ENCODE results near the gene GTF2A2.

Gene GTF2A2

GRCh38 chr15:59591356-59591755, 66.0 kb downstream of the GTF2A2 start:
- Histone ChIP-seq H3K27me3 (ENCODE audit: low read length) (no peaks in the 10 kb centered on the region), H3K9me3 (ENCODE audit: insufficient read depth, low read length) (no peaks in the 10 kb centered on the region), H3K9me2 (replicated peaks; ENCODE audit: insufficient read depth, low read length) (no peaks in the 10 kb centered on the region), H3K4me3 (ENCODE audit: insufficient read depth, low read length, poor library complexity, severe bottlenecking) (no peak overlapping the region), H3K79me2 (ENCODE audit: insufficient read depth, low read length) (no peaks in the 10 kb centered on the region), H4K20me1 (ENCODE audit: low read depth, low read length) (no peaks in the 10 kb centered on the region), H3K4me2 (ENCODE audit: low read depth, low read length, poor library complexity, severe bottlenecking) (no peak overlapping the region), H3K27ac (ENCODE audit: low read depth, low read length) (no peak overlapping the region), H2AFZ (ENCODE audit: low read depth, low read length, severe bottlenecking) (no peak overlapping the region), H3F3A (ENCODE audit: insufficient read depth) (no peaks in the 10 kb centered on the region), H3K36me3 (ENCODE audit: low read length) (no peaks in the 10 kb centered on the region), H3K9ac (ENCODE audit: low read length) (no peak overlapping the region)
- TF ChIP-seq, protein P1, sequence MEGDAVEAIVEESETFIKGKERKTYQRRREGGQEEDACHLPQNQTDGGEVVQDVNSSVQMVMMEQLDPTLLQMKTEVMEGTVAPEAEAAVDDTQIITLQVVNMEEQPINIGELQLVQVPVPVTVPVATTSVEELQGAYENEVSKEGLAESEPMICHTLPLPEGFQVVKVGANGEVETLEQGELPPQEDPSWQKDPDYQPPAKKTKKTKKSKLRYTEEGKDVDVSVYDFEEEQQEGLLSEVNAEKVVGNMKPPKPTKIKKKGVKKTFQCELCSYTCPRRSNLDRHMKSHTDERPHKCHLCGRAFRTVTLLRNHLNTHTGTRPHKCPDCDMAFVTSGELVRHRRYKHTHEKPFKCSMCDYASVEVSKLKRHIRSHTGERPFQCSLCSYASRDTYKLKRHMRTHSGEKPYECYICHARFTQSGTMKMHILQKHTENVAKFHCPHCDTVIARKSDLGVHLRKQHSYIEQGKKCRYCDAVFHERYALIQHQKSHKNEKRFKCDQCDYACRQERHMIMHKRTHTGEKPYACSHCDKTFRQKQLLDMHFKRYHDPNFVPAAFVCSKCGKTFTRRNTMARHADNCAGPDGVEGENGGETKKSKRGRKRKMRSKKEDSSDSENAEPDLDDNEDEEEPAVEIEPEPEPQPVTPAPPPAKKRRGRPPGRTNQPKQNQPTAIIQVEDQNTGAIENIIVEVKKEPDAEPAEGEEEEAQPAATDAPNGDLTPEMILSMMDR (IDR thresholded peaks at IDR 0.05; ENCODE audit: insufficient read depth, low read length, poor library complexity, severe bottlenecking) = no peak
- TF ChIP-seq EZH2phosphoT487 (conservative IDR thresholded peaks at IDR 0.05; ENCODE audit: low read length) = no peak

DNA sequence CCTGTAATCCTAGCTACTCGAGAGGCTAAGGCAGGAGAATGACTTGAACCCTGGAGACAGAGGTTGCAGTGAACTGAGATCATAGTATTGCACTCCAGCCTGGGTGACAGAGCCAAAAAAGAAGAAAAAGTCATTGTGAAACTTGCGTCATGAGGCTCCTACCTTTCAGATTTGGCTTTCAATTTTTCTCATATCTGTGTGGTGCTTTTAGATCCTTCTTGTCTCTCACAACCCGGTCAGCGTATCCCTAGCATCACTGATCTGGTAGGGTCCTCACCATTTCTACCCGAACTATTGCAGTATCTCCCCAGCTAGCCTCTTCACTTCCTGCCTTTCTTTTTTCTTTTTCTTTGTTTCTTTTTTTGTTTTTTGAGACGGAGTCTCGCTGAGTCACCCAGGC, 67.3 kb downstream of the GTF2A2 start:
- Histone ChIP-seq H3K9ac (ENCODE audit: low read length) (no peak overlapping the region), H2AFZ (ENCODE audit: low read depth, low read length, severe bottlenecking) (no peak overlapping the region), H3K27ac (ENCODE audit: low read depth, low read length) (no peak overlapping the region), H3K79me2 (ENCODE audit: insufficient read depth, low read length) (no peaks in the 10 kb centered on the region), H3K4me3 (ENCODE audit: insufficient read depth, low read length, poor library complexity, severe bottlenecking) (no peak overlapping the region), H3F3A (ENCODE audit: insufficient read depth) (no peaks in the 10 kb centered on the region), H3K9me2 (replicated peaks; ENCODE audit: insufficient read depth, low read length) (no peaks in the 10 kb centered on the region), H3K9me3 (ENCODE audit: insufficient read depth, low read length) (no peaks in the 10 kb centered on the region), H4K20me1 (ENCODE audit: low read depth, low read length) (no peaks in the 10 kb centered on the region), H3K36me3 (ENCODE audit: low read length) (no peaks in the 10 kb centered on the region), H3K4me2 (ENCODE audit: low read depth, low read length, poor library complexity, severe bottlenecking) (no peak overlapping the region), H3K27me3 (ENCODE audit: low read length) (no peaks in the 10 kb centered on the region)
- no peak for TF ChIP-seq EZH2phosphoT487 (conservative IDR thresholded peaks at IDR 0.05; ENCODE audit: low read length)
- TF ChIP-seq, protein P1 (IDR thresholded peaks at IDR 0.05; ENCODE audit: insufficient read depth, low read length, poor library complexity, severe bottlenecking) = no peak
